Measurements from ENCODE around the gene RHOJ. TPM values are rescaled to one million over a fixed set of nuclear protein-coding genes. Genes with fewer than 3 reads are reported as not detected.

The RHOJ gene
- polyA plus RNA-seq, 1 donor from 2014 or later = 0.10 TPM

GRCh38 chr14:63249092-63249491 lies 44.8 kb downstream of the RHOJ start:
- no peak for TF ChIP-seq MXI1 (conservative IDR thresholded peaks at IDR 0.05; ENCODE audit: poor library complexity, severe bottlenecking)
- no peak for TF ChIP-seq RAD21 (conservative IDR thresholded peaks at IDR 0.05)
- no peak for TF ChIP-seq TAF1 (IDR thresholded peaks at IDR 0.05; ENCODE audit: low read depth)
- TF ChIP-seq EZH2 (IDR thresholded peaks at IDR 0.05; ENCODE audit: borderline replicate concordance, insufficient read depth, low read length, poor library complexity, severe bottlenecking) = no peak
- no peak for TF ChIP-seq REST (IDR thresholded peaks at IDR 0.05; ENCODE audit: borderline replicate concordance)
- no peak for TF ChIP-seq EP300 (conservative IDR thresholded peaks at IDR 0.05; ENCODE audit: poor library complexity, severe bottlenecking)
- TF ChIP-seq SMC3 (conservative IDR thresholded peaks at IDR 0.05; ENCODE audit: poor library complexity) = no peak
- TF ChIP-seq POLR2AphosphoS5 (IDR thresholded peaks at IDR 0.05) = no peak
- TF ChIP-seq CTCF (IDR thresholded peaks at IDR 0.05; ENCODE audit: poor library complexity, severe bottlenecking) = no peak
- H4K20me1 ChIP-seq (ENCODE audit: insufficient read depth) = no peaks in the 10 kb centered on the region
- H2AFZ ChIP-seq (ENCODE audit: low read depth, low read length) = no peak overlapping the region
- H3K36me3 ChIP-seq (ENCODE audit: insufficient read depth, low read length) = no peaks in the 10 kb centered on the region
- H3K27ac ChIP-seq (ENCODE audit: low read length) = no peak overlapping the region
- H3K9me2 ChIP-seq (ENCODE audit: insufficient read depth, low read length) = no peaks in the 10 kb centered on the region
- no peaks in the 10 kb centered on the region for H3F3A ChIP-seq (ENCODE audit: insufficient read depth, low read length, poor library complexity, severe bottlenecking)
- H3K4me2 ChIP-seq (ENCODE audit: low read length) = no peak overlapping the region
- H3K9me3 ChIP-seq (ENCODE audit: low read length) = no peaks in the 10 kb centered on the region
- H3K27me3 ChIP-seq (ENCODE audit: insufficient read depth, low read depth, low read length) = no peaks in the 10 kb centered on the region
- H3K79me2 ChIP-seq (replicated peaks; ENCODE audit: insufficient read depth, low read length) = no peaks in the 10 kb centered on the region
- H3K4me3 ChIP-seq (ENCODE audit: low read length) = no peak overlapping the region
- no peak overlapping the region for H3K9ac ChIP-seq (ENCODE audit: low read length)

- TF ChIP-seq POLR2AphosphoS5 (IDR thresholded peaks at IDR 0.05) (no peak), EZH2 (IDR thresholded peaks at IDR 0.05; ENCODE audit: borderline replicate concordance, insufficient read depth, low read length, poor library complexity, severe bottlenecking) (no peak), EP300 (conservative IDR thresholded peaks at IDR 0.05; ENCODE audit: poor library complexity, severe bottlenecking) (no peak), REST (IDR thresholded peaks at IDR 0.05; ENCODE audit: borderline replicate concordance) (no peak), MXI1 (conservative IDR thresholded peaks at IDR 0.05; ENCODE audit: poor library complexity, severe bottlenecking) (no peak), SMC3 (conservative IDR thresholded peaks at IDR 0.05; ENCODE audit: poor library complexity) (no peak)
- H3F3A ChIP-seq (ENCODE audit: insufficient read depth, low read length, poor library complexity, severe bottlenecking) = no peaks in the 10 kb centered on the region
- no peaks in the 10 kb centered on the region for H3K9me3 ChIP-seq (ENCODE audit: low read length)
- H3K27ac ChIP-seq (ENCODE audit: low read length) = no peak overlapping the region
- no peaks in the 10 kb centered on the region for H4K20me1 ChIP-seq (ENCODE audit: insufficient read depth)
- no peaks in the 10 kb centered on the region for H3K9me2 ChIP-seq (ENCODE audit: insufficient read depth, low read length)
- H3K27me3 ChIP-seq (ENCODE audit: insufficient read depth, low read depth, low read length) = no peaks in the 10 kb centered on the region
- no peak overlapping the region for H3K4me3 ChIP-seq (ENCODE audit: low read length)
- H3K4me2 ChIP-seq (ENCODE audit: low read length) = no peak overlapping the region
- H3K79me2 ChIP-seq (replicated peaks; ENCODE audit: insufficient read depth, low read length) = no peaks in the 10 kb centered on the region
- no peak overlapping the region for H3K9ac ChIP-seq (ENCODE audit: low read length)
- H3K36me3 ChIP-seq (ENCODE audit: insufficient read depth, low read length) = no peaks in the 10 kb centered on the region
- no peak overlapping the region for H2AFZ ChIP-seq (ENCODE audit: low read depth, low read length)
Observed at GRCh38 chr14:63257299-63257698, 53.1 kb downstream of the RHOJ start.
